Right renal pelvis (tissue), 4 donors: ENCODE data around the gene COTL1. TPM values are rescaled to one million over a fixed set of nuclear protein-coding genes. Genes with fewer than 3 reads are reported as not detected.

ENCODE experiments used
- DNase-seq, 4 donors: peaks; one replicate each; pipeline ENCODE4 v3.0.0-alpha.2; 2013; ENCODE audit warnings: low read depth in 4 of 4, low spot score in 3 of 4, missing footprints in 1 of 4
- polyA plus RNA-seq, 4 donors: library from polyadenylated mRNA; unstranded; fragments of 120-200 nt; gene quantifications; one replicate each; pipeline ENCODE4 v1.2.1, GENCODE V29; 2013; ENCODE audit not compliant: insufficient read length in 4 of 4

COTL1 gene
- polyA plus RNA-seq, 4 donors: 135 to 166 (median 153) TPM

DNA sequence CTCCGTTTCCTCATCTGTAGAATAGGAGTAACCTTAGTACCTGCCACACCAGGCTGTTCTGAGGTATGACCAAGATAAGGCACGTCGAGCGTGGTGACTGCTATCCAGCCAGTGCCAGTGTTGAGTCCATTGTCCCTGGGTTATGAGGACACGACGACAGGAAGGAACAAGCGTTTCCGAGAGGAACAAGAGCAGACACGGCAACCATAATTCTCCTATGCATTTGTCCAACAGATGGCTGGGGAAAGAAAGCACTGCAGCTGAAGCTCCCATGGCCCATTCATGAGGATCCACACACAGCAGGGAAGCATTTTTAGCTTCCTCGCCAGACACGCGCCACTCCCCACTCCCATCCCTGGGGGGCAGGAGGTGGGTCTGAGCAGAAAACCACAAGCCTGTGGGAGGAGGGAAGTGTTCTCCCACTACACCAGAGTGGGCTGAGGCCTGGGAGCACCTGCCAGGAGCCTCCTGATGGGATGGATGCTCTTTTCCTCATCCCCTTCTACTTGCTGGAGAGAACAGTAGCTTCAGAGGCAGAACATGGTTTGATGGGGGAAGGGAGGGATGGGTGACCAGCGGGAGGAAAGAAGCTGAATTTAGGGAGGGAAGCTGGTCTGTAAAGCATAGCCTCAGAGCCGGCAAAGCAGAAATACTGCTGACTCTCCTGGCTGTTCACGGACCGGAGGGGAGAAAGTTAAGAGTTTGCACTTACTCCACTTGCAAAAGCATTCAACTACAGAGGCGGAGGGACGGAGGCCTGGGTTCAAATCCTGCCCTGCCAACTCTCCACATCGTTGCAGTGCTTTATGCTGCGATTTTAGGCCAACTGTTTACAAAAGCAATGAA is 2.7 kb downstream of the COTL1 start:
- DNase-seq: no peak

DNA sequence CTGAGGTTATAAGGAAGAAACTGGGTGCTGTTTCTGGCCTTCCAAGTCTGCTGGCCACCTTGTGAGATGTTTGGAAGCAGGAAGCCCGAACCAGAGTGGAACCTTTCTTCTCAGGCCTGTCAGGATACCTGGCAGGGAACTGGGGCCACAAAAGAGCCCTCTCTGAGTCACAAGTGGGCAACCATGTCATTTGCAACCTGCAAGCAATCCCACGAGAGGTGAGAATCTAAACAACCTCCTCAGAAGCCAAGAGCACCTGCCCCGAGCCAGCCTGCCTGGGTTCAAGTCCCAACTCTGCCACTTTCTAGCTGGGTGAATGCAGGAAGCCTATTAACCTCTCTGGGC is 3.3 kb downstream of the COTL1 start:
- DNase-seq: no peak

DNA sequence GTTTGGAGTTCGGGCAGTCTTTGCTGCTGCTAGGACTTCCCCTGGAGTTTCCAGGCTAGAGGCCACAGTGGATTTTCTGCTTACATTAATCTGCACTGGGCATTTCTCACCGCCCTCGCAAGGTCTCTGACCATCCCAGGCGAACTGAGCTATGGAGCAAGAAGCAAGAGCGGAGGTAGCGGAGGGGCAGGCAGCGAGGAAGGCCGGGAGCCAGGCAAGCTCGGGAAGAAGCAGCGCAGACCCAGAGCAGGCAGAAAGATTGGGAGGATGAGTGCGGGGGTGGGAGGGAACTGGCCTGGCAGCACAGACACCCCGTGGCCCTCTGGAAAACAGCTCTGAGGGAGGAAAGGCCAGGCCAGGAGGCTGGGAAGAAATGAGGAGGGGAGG is 3.8 kb downstream of the COTL1 start:
- DNase-seq: no peak

GRCh38 chr16:84613408-84614072 is 4.3 kb downstream of the COTL1 start:
- no peak for DNase-seq

GRCh38 chr16:84612686-84613085 is 5.2 kb downstream of the COTL1 start:
- DNase-seq: no peak

DNA sequence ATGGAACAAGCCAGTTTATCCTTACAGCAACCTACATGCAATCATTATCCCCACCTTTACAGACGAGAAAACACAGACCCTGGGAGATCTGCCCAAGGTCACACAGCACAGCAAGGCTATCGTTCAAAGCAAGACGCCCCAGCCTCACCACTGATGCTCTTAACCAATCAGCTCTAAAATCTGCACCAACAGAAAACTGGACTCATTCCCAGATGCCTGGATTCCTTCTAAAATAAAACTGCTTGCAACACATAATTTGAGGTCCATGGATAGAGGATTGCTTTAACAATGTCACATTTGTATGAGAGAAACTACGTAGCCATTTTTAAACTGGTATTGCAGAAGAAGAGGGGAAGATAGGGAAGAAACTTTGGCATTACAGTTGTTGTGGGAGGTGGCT is 6.8 kb downstream of the COTL1 start:
- DNase-seq: no peak

DNA sequence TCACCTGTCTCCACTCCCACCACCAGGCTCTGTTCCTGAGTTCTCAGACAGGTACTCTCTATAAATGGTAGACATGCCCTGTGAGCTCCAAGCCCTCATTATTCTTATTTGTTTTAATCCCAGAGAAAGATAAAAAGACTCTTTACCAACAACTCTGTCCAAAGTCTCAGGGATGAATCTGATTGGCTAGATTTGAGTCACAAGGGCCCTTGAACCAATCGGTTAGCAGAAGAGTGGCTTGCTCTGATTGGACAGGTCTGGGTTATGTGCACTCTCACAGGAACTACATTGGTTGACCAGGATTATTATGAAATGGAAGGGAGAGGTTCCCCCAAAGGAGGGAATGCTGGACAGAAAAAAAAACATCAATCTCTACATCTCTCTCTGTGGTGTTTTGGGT is 7.5 kb downstream of the COTL1 start:
- DNase-seq: no peak

DNA sequence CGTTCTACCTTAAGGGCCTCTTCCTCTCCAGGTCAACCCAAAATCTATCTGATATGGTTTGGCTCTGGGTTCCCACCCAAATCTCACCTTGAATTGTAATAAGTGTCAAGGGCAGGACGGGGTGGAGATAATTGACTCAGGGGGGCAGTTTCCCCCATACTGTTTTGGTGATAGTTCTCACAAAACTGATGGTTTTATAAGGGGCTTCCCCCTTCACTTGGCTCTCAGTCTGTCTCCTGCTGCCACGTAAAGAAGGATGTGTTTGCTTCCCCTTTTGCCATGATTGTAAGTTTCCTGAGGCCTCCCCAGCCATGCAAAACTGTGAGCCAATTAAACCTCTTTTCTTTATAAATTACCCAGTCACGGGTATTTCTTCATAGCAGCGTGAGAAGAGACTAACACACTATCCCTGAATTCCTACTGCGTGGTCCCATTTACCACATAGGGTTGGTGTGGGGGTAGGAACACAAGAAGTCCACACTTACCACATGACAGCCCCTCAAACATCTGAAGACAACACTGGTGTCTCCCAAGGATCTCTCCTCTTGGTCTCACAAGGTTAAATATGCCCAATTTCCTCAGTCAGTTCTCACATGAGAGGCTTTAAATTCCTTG is 8.2 kb downstream of the COTL1 start:
- no peak for DNase-seq

- DNase-seq: no peak
Measured at GRCh38 chr16:84608282-84608681, 9.6 kb downstream of the COTL1 start.

DNA sequence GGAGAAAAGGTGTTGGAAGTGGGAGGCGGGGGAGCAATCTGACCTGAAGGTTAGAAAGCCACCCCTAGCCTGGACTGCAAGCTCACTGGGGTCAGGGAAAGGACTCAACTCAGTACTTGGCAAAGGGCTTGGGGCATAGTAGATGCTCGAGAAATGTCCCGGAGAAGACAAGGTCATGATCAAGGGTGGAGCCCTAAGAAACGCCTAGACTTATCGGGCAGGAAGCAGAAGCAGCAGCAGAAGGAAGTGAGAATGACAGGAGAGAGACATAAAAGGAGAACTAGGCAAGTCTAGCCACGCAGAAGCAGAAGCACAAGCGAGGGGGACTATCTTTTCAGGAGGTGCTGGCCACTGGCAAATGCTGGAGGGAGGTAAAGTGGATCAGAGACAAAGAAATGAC is 10.2 kb downstream of the COTL1 start:
- no peak for DNase-seq

GRCh38 chr16:84607061-84607460 is 10.8 kb downstream of the COTL1 start:
- DNase-seq: no peak

DNA sequence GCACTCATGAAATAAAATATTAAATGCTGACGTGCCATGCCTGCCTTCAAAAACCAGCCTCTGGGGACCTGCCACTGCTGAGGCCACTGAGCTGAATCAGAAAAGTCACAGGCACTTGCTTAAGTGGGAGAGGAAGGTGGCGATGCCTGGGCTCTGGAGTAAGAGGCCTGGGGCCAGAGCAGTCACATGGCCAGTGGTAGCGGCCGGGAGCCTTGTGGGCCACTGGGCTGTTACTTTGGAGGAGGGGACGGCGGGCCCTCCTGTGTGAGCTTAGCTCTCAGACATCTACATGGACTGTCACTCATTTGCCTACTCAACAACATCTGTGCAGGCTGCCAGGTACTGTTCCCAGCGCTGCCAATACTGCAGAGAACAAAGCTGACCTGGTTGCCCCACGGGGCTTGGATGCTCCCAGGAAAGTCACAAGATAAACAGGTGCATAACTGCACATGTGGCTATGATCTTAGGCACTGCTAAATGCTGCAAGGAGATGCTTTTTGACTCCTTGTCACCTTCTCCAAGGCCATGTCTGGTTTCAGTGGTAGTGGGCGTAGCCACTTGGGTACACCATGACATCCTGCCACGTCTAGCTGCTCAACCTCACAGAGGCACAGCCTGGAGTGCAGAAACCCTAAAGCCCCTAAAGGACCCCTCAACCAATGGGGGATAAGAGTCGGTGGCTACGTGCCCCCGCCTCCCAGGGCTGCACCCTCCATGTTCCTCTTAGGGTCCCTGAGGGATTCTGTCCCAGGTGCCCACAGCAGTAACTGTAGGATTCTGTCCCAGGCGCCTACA is 11.6 kb downstream of the COTL1 start:
- no peak for DNase-seq

DNA sequence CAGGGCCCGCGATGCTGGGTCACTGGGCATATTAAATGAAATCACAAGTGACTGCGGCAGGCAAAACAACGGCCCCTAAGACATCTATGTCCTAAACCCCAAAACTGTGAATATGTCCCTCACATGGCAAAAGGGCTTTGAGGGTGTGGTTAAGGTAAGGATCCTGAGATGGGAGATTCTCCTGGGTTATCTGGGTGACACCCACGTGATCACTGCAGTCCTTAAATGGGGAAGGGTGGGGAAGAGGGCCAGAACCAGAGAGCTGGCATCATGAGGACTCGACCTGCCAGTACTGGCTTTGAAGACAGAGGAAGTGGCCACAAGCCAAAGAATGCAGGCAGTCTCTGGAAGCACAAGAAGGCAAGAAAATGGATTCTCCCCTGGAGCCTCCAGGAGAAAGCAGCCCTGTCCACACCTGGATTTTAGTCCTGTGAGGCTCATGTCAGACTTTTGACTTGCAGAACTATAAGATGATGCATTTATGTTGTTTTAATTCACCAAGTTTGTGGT is 12.5 kb downstream of the COTL1 start:
- no peak for DNase-seq

- DNase-seq: no peak
Measured at GRCh38 chr16:84604477-84605013, 13.3 kb downstream of the COTL1 start.

- no peak for DNase-seq
Measured at GRCh38 chr16:84603940-84604339, 13.9 kb downstream of the COTL1 start.

- DNase-seq: no peak
Measured at GRCh38 chr16:84603140-84603816, 14.6 kb downstream of the COTL1 start.

DNA sequence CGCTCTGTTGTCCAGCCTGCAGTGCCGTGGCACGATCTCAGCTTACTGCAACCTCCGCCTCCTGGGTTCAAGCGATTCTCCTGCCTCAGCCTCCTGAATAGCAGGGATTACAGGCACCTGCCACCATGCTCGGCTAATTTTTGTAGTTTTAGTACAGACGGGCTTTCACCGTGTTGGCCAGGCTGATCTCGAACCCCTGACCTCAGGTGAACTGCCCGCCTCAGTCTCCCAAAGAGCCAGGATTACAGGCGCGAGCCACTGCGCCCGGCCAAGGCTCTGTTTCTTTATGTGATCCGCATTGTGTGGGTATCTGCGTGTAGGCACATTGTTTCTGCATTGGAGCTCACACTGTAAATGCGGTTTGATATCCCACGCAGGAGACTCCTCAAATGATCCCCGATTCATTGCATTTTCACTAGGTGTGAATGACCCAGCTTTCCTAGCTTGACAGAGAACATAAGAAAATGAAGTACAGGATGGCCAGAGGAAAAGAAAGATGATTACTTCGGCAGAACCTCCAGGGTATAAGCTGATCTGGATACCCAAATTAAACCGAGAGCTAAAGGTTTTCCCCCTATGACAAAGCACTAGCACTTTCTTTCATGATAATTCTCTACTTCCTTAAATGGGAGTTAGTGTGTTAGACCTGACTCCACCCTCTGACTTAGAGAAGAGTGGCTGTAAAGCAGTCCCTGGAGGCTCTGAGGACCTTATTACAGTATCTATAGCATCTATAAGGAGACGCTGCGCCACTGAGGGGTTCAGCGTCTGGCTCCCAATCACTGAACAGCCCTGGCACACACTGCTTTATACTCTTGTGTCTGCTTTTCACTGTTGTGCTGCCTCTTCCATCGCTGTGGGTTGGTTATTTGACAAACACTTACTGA is 17.3 kb downstream of the COTL1 start:
- DNase-seq: no peak

DNA sequence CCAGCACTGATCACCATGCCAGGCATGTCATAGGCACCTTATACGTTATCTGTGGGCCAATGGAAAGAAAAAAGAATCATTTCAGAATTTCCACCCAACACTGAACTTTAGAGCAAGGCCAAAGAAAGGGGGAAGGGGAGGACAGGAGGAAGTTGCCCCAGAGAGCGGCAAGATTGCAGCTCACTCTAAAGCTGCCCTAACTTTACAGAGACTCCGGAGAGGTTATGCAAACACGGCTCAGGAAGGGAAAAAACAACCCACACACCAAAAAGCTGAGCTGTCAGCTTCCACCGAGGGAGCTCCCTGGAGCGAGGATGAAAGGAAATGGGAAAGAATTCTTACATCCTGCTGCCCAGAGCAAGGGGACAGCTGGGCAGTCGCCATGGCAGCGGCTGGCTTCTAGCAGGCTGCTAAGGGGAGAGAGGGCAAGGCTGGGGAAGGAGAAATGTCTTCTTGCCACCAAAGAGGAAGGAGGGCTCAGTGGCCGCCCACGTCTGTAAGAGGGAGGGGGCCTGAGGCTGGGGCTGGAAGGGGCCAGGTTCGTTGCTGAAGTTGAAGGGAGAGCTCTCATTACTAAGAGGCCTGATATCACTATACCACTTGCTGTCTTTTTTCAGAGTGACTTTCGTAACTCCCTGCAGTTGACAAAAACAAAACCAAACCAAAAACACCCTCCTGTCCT is 18.2 kb downstream of the COTL1 start:
- no peak for DNase-seq

- no peak for DNase-seq
Measured at GRCh38 chr16:84598360-84598759, 19.5 kb downstream of the COTL1 start.
